ENCODE results near the gene SMIM14. TPM values are rescaled to one million over a fixed set of nuclear protein-coding genes. Genes with fewer than 3 reads are reported as not detected.
A peak's percentile ranks its signal among the peaks of the same experiment; 100 is the strongest.
"Not testable (repeated sequence)": the region's sequence is repeated elsewhere in the genome, so short reads cannot be mapped to it uniquely, and the experiment has no call there.

SMIM14 gene
- total RNA-seq, 2 donors from 2014 or later = 1.3 to 4.7 TPM

GRCh38 chr4:39655211-39655610 lies 16.5 kb upstream of the SMIM14 start:
- Mint-ChIP-seq H3K27ac (no peak overlapping the region), H3K36me3 (no peaks in the 10 kb centered on the region), H3K9me3 (no peaks in the 10 kb centered on the region)
- DNase-seq (ENCODE audit: low spot score in 2 of 2) (no peak), ATAC-seq (no peak)

GRCh38 chr4:39651586-39651985 lies 12.9 kb upstream of the SMIM14 start:
- not testable (repeated sequence) for H3K36me3 Mint-ChIP-seq; H3K9me3 Mint-ChIP-seq; H3K27ac Mint-ChIP-seq; ATAC-seq; DNase-seq (ENCODE audit: low spot score in 2 of 2)

- H3K27ac Mint-ChIP-seq = no peak overlapping the region
- H3K36me3 Mint-ChIP-seq = no peaks in the 10 kb centered on the region
- ATAC-seq (no peak), DNase-seq (ENCODE audit: low spot score in 2 of 2) (no peak)
- H3K9me3 Mint-ChIP-seq = no peaks in the 10 kb centered on the region
Measured at GRCh38 chr4:39649639-39650265, 11.1 kb upstream of the SMIM14 start.

GRCh38 chr4:39648827-39649558 lies 10.3 kb upstream of the SMIM14 start:
- Mint-ChIP-seq H3K36me3 (no peaks in the 10 kb centered on the region), H3K9me3 (no peaks in the 10 kb centered on the region)
- DNase-seq (ENCODE audit: low spot score in 2 of 2) = no peak

GRCh38 chr4:39648213-39648612 lies 9.5 kb upstream of the SMIM14 start:
- no peaks in the 10 kb centered on the region for H3K9me3 Mint-ChIP-seq
- ATAC-seq (no peak), DNase-seq (ENCODE audit: low spot score in 2 of 2) (no peak)
- no peaks in the 10 kb centered on the region for H3K36me3 Mint-ChIP-seq
- no peak overlapping the region for H3K27ac Mint-ChIP-seq

More at GRCh38 chr4:39648827-39649558, 10.3 kb upstream of the SMIM14 start:
- ATAC-seq = no peak
- H3K27ac Mint-ChIP-seq = no peak overlapping the region

GRCh38 chr4:39642885-39643552 lies 4.4 kb upstream of the SMIM14 start:
- Mint-ChIP-seq H3K9me3 (no peaks in the 10 kb centered on the region), H3K36me3 (no peaks in the 10 kb centered on the region), H3K27ac (no peak overlapping the region)
- DNase-seq (ENCODE audit: low spot score in 2 of 2) (no peak), ATAC-seq (no peak)

- no peaks in the 10 kb centered on the region for H3K9me3 Mint-ChIP-seq
- DNase-seq (ENCODE audit: low spot score in 2 of 2) (no peak), ATAC-seq (no peak)
- H3K36me3 Mint-ChIP-seq = no peaks in the 10 kb centered on the region
- H3K27ac Mint-ChIP-seq = no peak overlapping the region
Measured at GRCh38 chr4:39641451-39641850, 2.8 kb upstream of the SMIM14 start.

GRCh38 chr4:39637586-39638353 lies 895 bp downstream of the SMIM14 start:
- Mint-ChIP-seq H3K9me3 (no peaks in the 10 kb centered on the region), H3K27ac (peak overlapping the region; percentile 39 to 86), H3K36me3 (no peaks in the 10 kb centered on the region)
- DNase-seq (ENCODE audit: low spot score in 2 of 2) (peak in 1 of 2 donors; percentile 18), ATAC-seq (peak; percentile 13 to 36)

GRCh38 chr4:39637221-39637585 lies 1.5 kb downstream of the SMIM14 start:
- Mint-ChIP-seq H3K27ac (peak overlapping the region in 1 of 2 donors; percentile 86), H3K9me3 (no peaks in the 10 kb centered on the region), H3K36me3 (no peaks in the 10 kb centered on the region)
- ATAC-seq = no peak
- DNase-seq (ENCODE audit: low spot score in 2 of 2) = no peak

- DNase-seq (ENCODE audit: low spot score in 2 of 2) (no peak), ATAC-seq (no peak)
- Mint-ChIP-seq H3K36me3 (no peaks in the 10 kb centered on the region), H3K27ac (no peak overlapping the region), H3K9me3 (no peaks in the 10 kb centered on the region)
Measured at GRCh38 chr4:39636531-39637184, 2.0 kb downstream of the SMIM14 start.

- DNase-seq (ENCODE audit: low spot score in 2 of 2) (no peak), ATAC-seq (no peak)
- Mint-ChIP-seq H3K36me3 (no peaks in the 10 kb centered on the region), H3K9me3 (no peaks in the 10 kb centered on the region), H3K27ac (no peak overlapping the region)
Measured at GRCh38 chr4:39635023-39635422, 3.6 kb downstream of the SMIM14 start.

GRCh38 chr4:39631700-39632079 lies 7.0 kb downstream of the SMIM14 start:
- no peak for DNase-seq (ENCODE audit: low spot score in 2 of 2)
- no peaks in the 10 kb centered on the region for H3K36me3 Mint-ChIP-seq
- no peaks in the 10 kb centered on the region for H3K9me3 Mint-ChIP-seq
- H3K27ac Mint-ChIP-seq = no peak overlapping the region
- no peak for ATAC-seq

GRCh38 chr4:39627413-39627812 lies 11.3 kb downstream of the SMIM14 start:
- DNase-seq (ENCODE audit: low spot score in 2 of 2) (no peak), ATAC-seq (no peak)
- Mint-ChIP-seq H3K27ac (no peak overlapping the region), H3K36me3 (no peaks in the 10 kb centered on the region), H3K9me3 (no peaks in the 10 kb centered on the region)

GRCh38 chr4:39626913-39627312 lies 11.8 kb downstream of the SMIM14 start:
- no peaks in the 10 kb centered on the region for H3K36me3 Mint-ChIP-seq
- ATAC-seq = no peak
- no peak overlapping the region for H3K27ac Mint-ChIP-seq
- no peaks in the 10 kb centered on the region for H3K9me3 Mint-ChIP-seq
- no peak for DNase-seq (ENCODE audit: low spot score in 2 of 2)

- ATAC-seq (no peak), DNase-seq (ENCODE audit: low spot score in 2 of 2) (no peak)
- H3K27ac Mint-ChIP-seq = no peak overlapping the region
- H3K9me3 Mint-ChIP-seq = no peaks in the 10 kb centered on the region
- H3K36me3 Mint-ChIP-seq = no peaks in the 10 kb centered on the region
Measured at GRCh38 chr4:39626261-39626660, 12.4 kb downstream of the SMIM14 start.

GRCh38 chr4:39621582-39621981 lies 17.1 kb downstream of the SMIM14 start:
- Mint-ChIP-seq H3K27ac (no peak overlapping the region), H3K36me3 (no peaks in the 10 kb centered on the region), H3K9me3 (no peaks in the 10 kb centered on the region)
- DNase-seq (ENCODE audit: low spot score in 2 of 2) (no peak), ATAC-seq (no peak)
